OCI-M2 (cell line): ENCODE data around the gene CD160.
"Not testable (repeated sequence)": the region's sequence is repeated elsewhere in the genome, so short reads cannot be mapped to it uniquely, and the experiment has no call there.

Source experiments
- DNase-seq: peaks from one replicate; lab custom pipeline; 2025; ENCODE audit not compliant: unreplicated experiment; lab: John Stamatoyannopoulos, UW

The CD160 gene

DNA sequence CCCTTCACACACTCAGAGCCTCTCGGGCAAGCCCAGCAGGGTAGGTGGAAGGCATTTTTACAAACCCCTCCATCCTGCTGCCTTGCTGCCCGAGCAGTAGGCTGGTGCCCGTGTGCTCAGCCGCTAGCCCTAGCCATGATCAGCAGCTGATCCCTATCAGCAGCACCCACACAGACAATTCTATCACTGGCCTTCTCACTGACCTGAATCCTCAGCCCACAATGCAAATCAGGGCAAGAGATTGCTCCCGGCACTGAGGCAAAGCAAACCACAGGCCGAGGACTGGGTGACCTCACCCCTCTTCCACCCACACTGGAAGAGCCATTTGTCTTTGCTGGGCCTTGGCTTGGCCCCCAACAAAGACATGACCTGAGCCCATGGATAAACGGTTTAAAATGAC, 11.2 kb upstream of the CD160 start:
- DNase-seq, result no peak

GRCh38 chr1:145710291-145711027, 8.8 kb upstream of the CD160 start:
- DNase-seq, result no peak

DNA sequence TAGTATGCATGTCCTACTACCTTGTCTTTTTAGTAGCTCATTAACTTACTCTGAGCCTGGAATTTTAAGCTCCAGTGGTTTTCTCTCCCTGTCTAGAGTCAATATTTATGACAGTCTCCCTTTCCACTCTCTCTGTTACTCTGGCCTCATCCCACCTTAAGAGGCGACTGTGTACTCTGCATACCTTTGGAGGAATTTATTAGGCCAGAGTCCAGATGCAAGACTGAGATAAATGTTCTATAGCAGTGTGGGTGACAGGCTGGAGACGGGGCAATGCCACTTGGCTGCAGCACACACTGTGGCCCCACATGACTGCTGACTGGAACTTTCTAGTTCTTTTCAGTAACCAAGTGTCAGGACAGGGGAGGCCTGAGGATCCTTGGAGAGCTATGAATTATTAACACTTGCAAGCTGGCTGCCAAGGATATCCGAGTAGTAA, 8.1 kb upstream of the CD160 start:
- no peak for DNase-seq

- DNase-seq, result no peak
Observed at GRCh38 chr1:145714524-145715111, 4.7 kb upstream of the CD160 start.

GRCh38 chr1:145716641-145717345, 2.5 kb upstream of the CD160 start:
- no peak for DNase-seq

- DNase-seq, result no peak
Observed at GRCh38 chr1:145717833-145718232, 1.5 kb upstream of the CD160 start.

DNA sequence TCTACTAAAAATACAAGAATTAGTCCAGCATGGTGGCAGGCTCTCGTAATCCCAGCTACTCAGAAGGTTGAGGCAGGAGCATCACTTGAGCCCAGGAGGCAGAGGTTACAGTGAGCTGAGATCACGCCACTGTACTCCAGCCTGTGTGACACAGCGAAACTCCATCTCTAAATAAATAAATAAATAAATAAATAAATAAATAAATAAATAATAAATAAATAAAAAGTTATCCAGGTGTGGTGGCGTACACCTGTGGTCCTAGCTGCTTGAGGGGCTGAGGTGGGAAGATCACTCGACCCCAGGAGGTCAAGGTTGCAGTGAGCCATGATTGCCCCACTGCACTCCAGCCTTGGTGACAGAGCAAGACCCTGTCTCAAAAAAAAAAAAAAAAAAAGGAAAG, 834 bp upstream of the CD160 start:
- not testable (repeated sequence) for DNase-seq

GRCh38 chr1:145720556-145720877, 1.2 kb downstream of the CD160 start:
- no peak for DNase-seq

- DNase-seq, result no peak
Observed at GRCh38 chr1:145720878-145721671, 1.8 kb downstream of the CD160 start.

DNA sequence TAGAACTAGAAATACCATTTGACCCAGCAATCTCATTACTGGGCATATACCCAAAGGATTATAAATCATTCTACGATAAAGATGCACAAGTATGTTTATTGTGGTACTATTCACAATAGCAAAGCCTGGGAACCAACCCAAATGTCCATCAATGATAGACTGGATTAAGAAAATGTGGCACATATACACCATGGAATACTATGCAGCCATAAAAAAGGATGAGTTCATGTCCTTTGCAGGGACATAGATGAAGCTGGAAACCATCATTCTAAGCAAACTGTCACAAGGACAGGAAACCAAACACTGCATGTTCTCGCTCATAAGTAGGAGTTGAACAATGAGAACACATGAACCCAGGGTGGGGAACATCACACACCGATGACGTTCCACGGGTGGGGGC, 6.9 kb downstream of the CD160 start:
- not testable (repeated sequence) for DNase-seq

DNA sequence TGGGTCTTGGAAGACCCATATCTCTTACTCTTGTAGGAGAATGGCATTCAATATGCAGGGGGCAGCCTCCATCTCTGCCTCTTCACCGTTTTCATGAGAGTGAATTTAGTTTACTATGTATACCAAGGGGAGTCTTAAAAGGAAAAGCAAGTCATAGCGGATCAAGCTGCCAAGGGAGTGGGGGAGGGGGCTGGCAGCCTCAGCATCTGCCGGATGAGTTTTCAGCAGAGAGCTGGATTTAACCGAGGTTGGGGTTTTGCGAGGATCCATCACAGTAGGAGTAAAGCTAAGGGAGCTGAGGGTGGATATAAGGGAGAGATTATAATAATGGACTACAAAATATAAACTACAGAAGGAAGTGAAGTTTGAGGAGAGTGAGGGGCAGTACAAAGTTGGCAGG, 9.9 kb downstream of the CD160 start:
- no peak for DNase-seq

GRCh38 chr1:145729666-145730436, 10.6 kb downstream of the CD160 start:
- DNase-seq, result no peak

GRCh38 chr1:145730467-145730866, 11.2 kb downstream of the CD160 start:
- DNase-seq, result no peak

GRCh38 chr1:145730900-145731299, 11.6 kb downstream of the CD160 start:
- DNase-seq, result no peak

DNA sequence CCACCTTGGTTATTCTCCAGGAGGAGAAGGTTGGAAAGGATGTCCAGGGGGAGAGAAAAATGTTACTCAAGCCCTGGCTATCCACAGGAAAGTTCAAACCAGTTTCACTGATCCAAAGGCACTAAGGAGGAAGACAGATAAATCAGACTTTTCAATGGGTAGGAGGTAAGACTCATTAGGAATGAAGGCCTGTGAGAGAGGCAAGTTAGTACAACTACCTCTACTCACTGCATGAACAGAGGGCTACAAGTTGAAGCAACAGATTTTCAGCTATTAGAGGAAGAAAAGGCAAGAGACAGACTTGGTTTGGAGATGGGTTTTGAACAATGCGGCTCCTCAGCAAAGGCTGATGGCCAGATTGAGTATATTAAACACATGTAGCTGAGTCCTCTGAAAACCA, 16.9 kb downstream of the CD160 start:
- DNase-seq, result no peak

- no peak for DNase-seq
Observed at GRCh38 chr1:145740269-145740668, 21.0 kb downstream of the CD160 start.

DNA sequence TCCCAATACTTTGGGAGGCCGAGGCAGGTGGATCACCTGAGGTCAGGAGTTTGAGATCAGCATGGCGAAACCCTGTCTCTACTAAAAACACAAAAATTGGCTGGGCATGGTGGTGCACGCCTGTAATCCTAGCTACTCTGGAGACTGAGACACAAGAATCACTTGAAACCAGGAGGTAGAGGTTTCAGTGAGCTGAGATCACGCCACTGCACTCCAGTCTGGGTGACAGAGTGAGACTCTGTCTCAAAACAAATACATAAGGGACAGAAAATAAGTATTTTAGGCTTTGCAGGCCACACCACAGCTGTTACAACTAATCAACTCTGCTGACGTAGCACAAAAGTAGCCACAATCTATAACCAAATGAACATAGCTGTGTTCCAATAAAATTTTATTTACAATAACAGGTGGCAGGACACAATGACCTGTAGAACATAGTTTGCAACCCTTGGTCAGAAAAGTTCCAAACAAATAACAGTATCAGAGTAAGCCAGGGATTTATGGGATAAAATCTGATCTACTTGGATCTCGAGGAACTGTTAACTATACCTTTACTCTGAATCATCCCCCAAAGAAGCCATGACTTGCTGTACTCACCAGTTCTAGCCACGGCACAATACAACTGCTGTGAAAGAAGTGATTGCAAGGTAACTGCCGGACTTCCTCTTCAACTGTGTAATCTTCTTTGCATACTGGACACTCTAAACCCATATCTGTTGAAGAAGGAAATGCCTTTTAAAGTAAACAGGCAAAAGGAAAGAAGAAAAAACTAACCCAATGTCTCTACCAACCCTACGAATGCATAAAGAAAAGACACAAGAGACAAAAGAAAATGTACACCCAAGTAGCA, 28.3 kb downstream of the CD160 start:
- DNase-seq, result no peak

- DNase-seq, result no peak
Observed at GRCh38 chr1:145750426-145750825, 31.1 kb downstream of the CD160 start.

GRCh38 chr1:145751491-145752037, 32.3 kb downstream of the CD160 start:
- DNase-seq, result no peak

GRCh38 chr1:145757420-145757819, 38.1 kb downstream of the CD160 start:
- no peak for DNase-seq
